IMR-90 (cell line): ENCODE measurements around the gene DAPK1. TPM values are rescaled to one million over a fixed set of nuclear protein-coding genes. Genes with fewer than 3 reads are reported as not detected.

ENCODE experiments used
- ATAC-seq: fragments of 200-7000 bp; cut with Tn5 transposase; 2 replicates; pipeline ENCODE4 v1.9.1; 2020; ENCODE audit warnings: low read depth, mild to moderate bottlenecking, moderate library complexity
- BruUV-seq: library from RNA; stranded (reverse); fragments of 400-500 nt; replicated peaks from 2 replicates; lab custom pipeline; 2021; lab: Mats Ljungman, UMichigan
- CTCF ChIA-PET: fragments of 300-600 bp; formaldehyde crosslinking; extraction: SDS; loops from one replicate; lab custom pipeline; 2021; ENCODE audit warnings: antibody characterized with exemption; lab: Yijun Ruan, JAX
- POLR2A ChIA-PET: fragments of 300-600 bp; sonication (Branson Sonifier 250); formaldehyde crosslinking; loops from one replicate; lab custom pipeline; 2022; ENCODE audit warnings: antibody characterized with exemption; ENCODE audit not compliant: unreplicated experiment; lab: Charles Lee
- DNase-seq: peaks from one replicate; pipeline ENCODE4 v3.0.0; 2013
- H2AFZ ChIP-seq: replicated peaks from 2 replicates; pipeline ENCODE3; 2013; ENCODE audit warnings: low read length, mild to moderate bottlenecking; ENCODE audit not compliant: poor library complexity
- H2AK5ac ChIP-seq: 2 replicates; pipeline ENCODE4 v1.6.1; 2013; ENCODE audit warnings: low read depth, low read length, inconsistent platforms
- H2AK9ac ChIP-seq: replicated peaks from 2 replicates; pipeline ENCODE3; 2013; ENCODE audit warnings: mild to moderate bottlenecking, low read depth, low read length, moderate library complexity; ENCODE audit not compliant: poor library complexity
- H2BK120ac ChIP-seq: 2 replicates; pipeline ENCODE4 v1.6.1; 2013; ENCODE audit warnings: low read depth, low read length, inconsistent platforms
- H2BK15ac ChIP-seq: 3 replicates; pipeline ENCODE4 v1.6.1; 2013; ENCODE audit warnings: low read depth, low read length, inconsistent platforms
- H2BK20ac ChIP-seq: 2 replicates; pipeline ENCODE4 v1.6.1; 2013; ENCODE audit warnings: low read depth, mild to moderate bottlenecking, inconsistent platforms, low read length, moderate library complexity
- H2BK5ac ChIP-seq: 2 replicates; pipeline ENCODE4 v1.6.1; 2013; ENCODE audit warnings: mild to moderate bottlenecking, low read depth, low read length, inconsistent platforms; ENCODE audit not compliant: poor library complexity, severe bottlenecking
- H3K14ac ChIP-seq: replicated peaks from 2 replicates; pipeline ENCODE4 v1.6.1; 2013; ENCODE audit warnings: low read depth, low read length, inconsistent platforms
- H3K18ac ChIP-seq: 2 replicates; pipeline ENCODE4 v1.6.1; 2013; ENCODE audit warnings: low read depth, low read length, control low read depth
- H3K23ac ChIP-seq: 2 replicates; pipeline ENCODE4 v1.6.1; 2013; ENCODE audit warnings: low read depth, low read length, inconsistent platforms
- H3K27ac ChIP-seq: 2 replicates; pipeline ENCODE4 v1.5.1; 2013; ENCODE audit warnings: mild to moderate bottlenecking, control low read depth, low read length; ENCODE audit not compliant: insufficient read depth
- H3K27me3 ChIP-seq: 2 replicates; pipeline ENCODE4 v1.6.1; 2013; ENCODE audit warnings: low read length; ENCODE audit not compliant: control insufficient read depth, insufficient read depth
- H3K36me3 ChIP-seq: 2 replicates; pipeline ENCODE4 v1.6.1; 2013; ENCODE audit warnings: low read length, mixed read lengths; ENCODE audit not compliant: control insufficient read depth, insufficient read depth
- H3K4ac ChIP-seq: 2 replicates; pipeline ENCODE4 v1.6.1; 2013; ENCODE audit warnings: low read depth, low read length, inconsistent platforms
- H3K4me1 ChIP-seq: 2 replicates; pipeline ENCODE4 v1.6.1; 2013; ENCODE audit warnings: low read length, mixed read lengths; ENCODE audit not compliant: control insufficient read depth, insufficient read depth
- H3K4me2 ChIP-seq: 2 replicates; pipeline ENCODE4 v1.6.1; 2013; ENCODE audit warnings: low read depth, mild to moderate bottlenecking, control low read depth, low read length, moderate library complexity
- H3K4me3 ChIP-seq: 2 replicates; pipeline ENCODE4 v1.5.1; 2013; ENCODE audit warnings: low read depth, mild to moderate bottlenecking, control low read depth, low read length, moderate library complexity; ENCODE audit not compliant: insufficient read depth
- H3K56ac ChIP-seq: 2 replicates; pipeline ENCODE4 v1.6.1; 2013; ENCODE audit warnings: low read length, inconsistent platforms; ENCODE audit not compliant: insufficient read depth; ENCODE audit errors: extremely low read depth
- H3K79me1 ChIP-seq, 2 experiments: 2 replicates each; pipeline ENCODE4 v1.6.1; 2013; ENCODE audit warnings: low read length in 2 of 2, inconsistent platforms in 1 of 2, low read depth in 1 of 2
- H3K9ac ChIP-seq: 2 replicates; pipeline ENCODE4 v1.6.1; 2013; ENCODE audit warnings: low read depth, low read length, control low read depth
- H3K9me1 ChIP-seq: 2 replicates; pipeline ENCODE4 v1.6.1; 2013; ENCODE audit warnings: low read length, inconsistent platforms; ENCODE audit not compliant: insufficient read depth
- H3K9me3 ChIP-seq: 2 replicates; pipeline ENCODE4 v1.6.1; 2013; ENCODE audit warnings: low read length; ENCODE audit not compliant: control insufficient read depth, insufficient read depth
- H4K20me1 ChIP-seq: 2 replicates; pipeline ENCODE4 v1.6.1; 2013; ENCODE audit warnings: low read length, inconsistent platforms; ENCODE audit not compliant: insufficient read depth
- H4K5ac ChIP-seq: 2 replicates; pipeline ENCODE4 v1.6.1; 2013; ENCODE audit warnings: mild to moderate bottlenecking, low read depth, low read length, control low read depth
- H4K8ac ChIP-seq, 2 experiments: 2 replicates each; pipeline ENCODE4 v1.6.1; 2013; ENCODE audit warnings: low read depth in 2 of 2, low read length in 2 of 2, control low read depth in 1 of 2, inconsistent platforms in 1 of 2
- H4K91ac ChIP-seq: 2 replicates; pipeline ENCODE4 v1.6.1; 2013; ENCODE audit warnings: low read depth, low read length, inconsistent platforms; ENCODE audit not compliant: insufficient read depth
- BHLHE40 ChIP-seq: fragments of 150-350 bp; IDR thresholded peaks from 2 replicates; pipeline ENCODE4 v1.6.1; 2016; ENCODE audit warnings: mild to moderate bottlenecking, low read depth, low read length
- CEBPB ChIP-seq: IDR thresholded peaks from 2 replicates; pipeline ENCODE4 v1.6.1; 2012; ENCODE audit warnings: low read depth, low read length, improper control_type of control experiment
- CHD1 ChIP-seq: IDR thresholded peaks from 2 replicates; pipeline ENCODE4 v1.6.1; 2012; ENCODE audit warnings: low read depth, low read length, improper control_type of control experiment
- ELK1 ChIP-seq: fragments of 150-350 bp; IDR thresholded peaks from 2 replicates; pipeline ENCODE4 v1.6.1; 2016; ENCODE audit warnings: low read depth, mild to moderate bottlenecking, low read length, moderate library complexity, borderline replicate concordance
- FOS ChIP-seq: fragments of 150-350 bp; IDR thresholded peaks from 2 replicates; pipeline ENCODE4 v1.6.1; 2016; ENCODE audit warnings: low read depth, low read length
- MAFK ChIP-seq: IDR thresholded peaks from 2 replicates; pipeline ENCODE4 v1.6.1; 2012; ENCODE audit warnings: low read depth, low read length, improper control_type of control experiment
- MAZ ChIP-seq: IDR thresholded peaks from 2 replicates; pipeline ENCODE4 v1.6.1; 2012; ENCODE audit warnings: low read depth, mild to moderate bottlenecking, low read length, improper control_type of control experiment, moderate library complexity, borderline replicate concordance
- MXI1 ChIP-seq: IDR thresholded peaks from 2 replicates; pipeline ENCODE4 v1.6.1; 2012; ENCODE audit warnings: low read depth, mild to moderate bottlenecking, low read length, moderate library complexity, borderline replicate concordance
- NFE2L2 ChIP-seq: fragments of 150-350 bp; IDR thresholded peaks from 2 replicates; pipeline ENCODE4 v1.6.1; 2016; ENCODE audit warnings: low read depth, mild to moderate bottlenecking, low read length
- POLR2A ChIP-seq: IDR thresholded peaks from 2 replicates; pipeline ENCODE4 v1.6.1; 2012; ENCODE audit warnings: mild to moderate bottlenecking, low read depth, low read length
- RAD21 ChIP-seq: IDR thresholded peaks from 2 replicates; pipeline ENCODE4 v1.6.1; 2012; ENCODE audit warnings: low read length, improper control_type of control experiment
- RFX5 ChIP-seq: IDR thresholded peaks from 2 replicates; pipeline ENCODE4 v1.8.0; 2012; ENCODE audit warnings: low read depth, mild to moderate bottlenecking, low read length, moderate library complexity
- SMC3 ChIP-seq: fragments of 150-350 bp; IDR thresholded peaks from 2 replicates; pipeline ENCODE4 v1.6.1; 2016; ENCODE audit warnings: low read depth, mild to moderate bottlenecking, antibody characterized with exemption, low read length, moderate library complexity
- WGBS, 2 experiments: methylation state at CpG; one replicate each; pipeline versions ENCODE4 v1.1.5 to v1.1.7; 2013; ENCODE audit warnings: missing lambda C conversion rate in 2 of 2; ENCODE audit not compliant: insufficient read length in 1 of 2; ENCODE audit errors: extremely low coverage in 2 of 2; 5-methylcytosine and 5-hydroxymethylcytosine counted together
- dilution Hi-C: fragments of 300-500 bp; cut with HindIII; formaldehyde crosslinking; loops from one replicate; pipeline ENCODE4 v1.14.3; 2018; ENCODE audit warnings: low sequenced_read_pairs; ENCODE audit not compliant: unreplicated experiment
- in situ Hi-C: fragments of 300-500 bp; cut with MboI; formaldehyde crosslinking; loops from 3 replicates; pipeline ENCODE4 v1.14.3; 2019; ENCODE audit warnings: low sequenced_read_pairs, inconsistent platforms, mixed read lengths
- intact Hi-C: fragments of 100-400 bp; cut with micrococcal nuclease; formaldehyde crosslinking; loops from 2 replicates; pipeline ENCODE4 v1.10.0; 2022
- polyA plus RNA-seq, 3 experiments: library from polyadenylated mRNA; depleted of rRNA; stranded (reverse); fragments of >200 nt; gene quantifications; 2 replicates each; pipeline ENCODE4 v1.2.3, GENCODE V29; 2012; ENCODE audit warnings: low replicate concordance in 1 of 3
- total RNA-seq: library from RNA; depleted of rRNA; stranded (reverse); fragments of >200 nt; gene quantifications from 2 replicates; pipeline ENCODE4 v1.2.3, GENCODE V29; 2012

Gene DAPK1
- total and polyA plus RNA-seq, 2 of the 4 experiments (the other 2 are of a cell fraction), result under 0.01 to 0.03 TPM

DNA sequence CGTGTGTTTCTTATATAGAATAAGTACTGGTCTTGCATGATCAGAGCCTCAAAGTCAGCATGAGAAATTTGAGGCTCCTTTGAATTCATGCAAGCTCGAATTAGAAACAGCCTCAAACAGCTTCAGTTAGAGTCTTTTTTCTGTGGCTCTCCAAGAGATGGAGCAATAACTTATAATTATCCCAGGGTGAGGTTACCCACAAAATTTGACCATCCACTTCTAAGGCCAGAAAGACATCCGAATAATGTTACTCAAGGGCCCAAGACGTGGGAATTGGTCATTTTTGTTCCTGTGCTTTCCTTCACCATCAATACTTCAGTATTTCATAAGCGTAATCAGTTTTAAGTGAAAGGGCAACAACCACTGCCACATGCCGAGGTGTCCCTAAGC lies 89.7 kb downstream of the DAPK1 start:
- intact Hi-C loops (no loop called here), dilution Hi-C loops (no loop called here), in situ Hi-C loops (no loop called here)
- Histone ChIP-seq H3K9me1 (no peaks in the 10 kb centered on the region), H4K20me1 (no peaks in the 10 kb centered on the region), H3K4me3 (no peak overlapping the region), H2BK20ac (no peak overlapping the region), H3K18ac (no peak overlapping the region), H4K8ac (no peak overlapping the region), H2BK15ac (no peak overlapping the region), H4K5ac (no peak overlapping the region), H3K4me2 (no peak overlapping the region), H3K4ac (no peak overlapping the region), H3K79me1 (no peaks in the 10 kb centered on the region), H2BK120ac (no peak overlapping the region), H2AK5ac (no peak overlapping the region), H3K27ac (no peak overlapping the region), H4K91ac (no peak overlapping the region), H2AK9ac (no peak overlapping the region), H3K56ac (no peak overlapping the region), H2AFZ (no peak overlapping the region), H3K27me3 (no peaks in the 10 kb centered on the region), H3K9ac (no peak overlapping the region), H2BK5ac (no peak overlapping the region), H3K23ac (no peak overlapping the region), H3K9me3 (no peaks in the 10 kb centered on the region), H3K14ac (no peak overlapping the region), H3K4me1 (no peaks in the 10 kb centered on the region; the same call in 1 of the 2 replicates), H3K36me3 (no peaks in the 10 kb centered on the region)
- ATAC-seq (no peak), DNase-seq (no peak)
- TF ChIP-seq MXI1 (no peak), SMC3 (no peak), ELK1 (no peak), RFX5 (no peak), RAD21 (no peak), CHD1 (no peak), POLR2A (no peak), FOS (no peak), CEBPB (no peak), NFE2L2 (no peak), MAFK (no peak), BHLHE40 (no peak), MAZ (no peak)
- WGBS, 2 experiments, result 79% methylated on average over 2 of the region's 6 CpGs; no CpG with 5 or more reads in 1 of the 2 experiments
- BruUV-seq, result no TSS peak
- POLR2A ChIA-PET, result no interaction called here
- CTCF ChIA-PET, result no interaction called here
